Measurements from ENCODE around the gene CDK11B.

Gene CDK11B

DNA sequence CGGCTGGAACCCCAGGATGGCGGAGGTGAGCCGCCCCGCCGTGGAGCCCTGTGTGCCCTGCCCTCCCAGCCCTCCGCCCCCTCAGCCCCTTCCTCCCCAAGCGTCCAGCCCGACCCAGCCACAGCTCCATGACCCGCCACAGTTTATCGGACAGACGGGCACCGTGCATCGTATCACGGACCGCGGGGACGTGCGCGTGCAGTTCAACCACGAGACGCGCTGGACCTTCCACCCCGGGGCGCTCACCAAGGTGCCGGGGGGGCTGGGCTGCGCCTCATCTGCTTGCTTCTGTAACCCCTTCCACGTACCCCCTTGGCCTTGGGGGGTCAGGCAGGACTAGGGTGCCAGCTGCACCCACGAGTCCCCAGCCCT lies 33.4 kb downstream of the CDK11B start:
- H3K4me3 ChIP-seq (ENCODE audit: low read depth, low read length) = no peak overlapping the region
- TF ChIP-seq, protein P1, sequence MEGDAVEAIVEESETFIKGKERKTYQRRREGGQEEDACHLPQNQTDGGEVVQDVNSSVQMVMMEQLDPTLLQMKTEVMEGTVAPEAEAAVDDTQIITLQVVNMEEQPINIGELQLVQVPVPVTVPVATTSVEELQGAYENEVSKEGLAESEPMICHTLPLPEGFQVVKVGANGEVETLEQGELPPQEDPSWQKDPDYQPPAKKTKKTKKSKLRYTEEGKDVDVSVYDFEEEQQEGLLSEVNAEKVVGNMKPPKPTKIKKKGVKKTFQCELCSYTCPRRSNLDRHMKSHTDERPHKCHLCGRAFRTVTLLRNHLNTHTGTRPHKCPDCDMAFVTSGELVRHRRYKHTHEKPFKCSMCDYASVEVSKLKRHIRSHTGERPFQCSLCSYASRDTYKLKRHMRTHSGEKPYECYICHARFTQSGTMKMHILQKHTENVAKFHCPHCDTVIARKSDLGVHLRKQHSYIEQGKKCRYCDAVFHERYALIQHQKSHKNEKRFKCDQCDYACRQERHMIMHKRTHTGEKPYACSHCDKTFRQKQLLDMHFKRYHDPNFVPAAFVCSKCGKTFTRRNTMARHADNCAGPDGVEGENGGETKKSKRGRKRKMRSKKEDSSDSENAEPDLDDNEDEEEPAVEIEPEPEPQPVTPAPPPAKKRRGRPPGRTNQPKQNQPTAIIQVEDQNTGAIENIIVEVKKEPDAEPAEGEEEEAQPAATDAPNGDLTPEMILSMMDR (conservative IDR thresholded peaks at IDR 0.05; ENCODE audit: low read depth, low read length) = no peak
- DNase-seq (ENCODE audit: low read depth) = no peak

DNA sequence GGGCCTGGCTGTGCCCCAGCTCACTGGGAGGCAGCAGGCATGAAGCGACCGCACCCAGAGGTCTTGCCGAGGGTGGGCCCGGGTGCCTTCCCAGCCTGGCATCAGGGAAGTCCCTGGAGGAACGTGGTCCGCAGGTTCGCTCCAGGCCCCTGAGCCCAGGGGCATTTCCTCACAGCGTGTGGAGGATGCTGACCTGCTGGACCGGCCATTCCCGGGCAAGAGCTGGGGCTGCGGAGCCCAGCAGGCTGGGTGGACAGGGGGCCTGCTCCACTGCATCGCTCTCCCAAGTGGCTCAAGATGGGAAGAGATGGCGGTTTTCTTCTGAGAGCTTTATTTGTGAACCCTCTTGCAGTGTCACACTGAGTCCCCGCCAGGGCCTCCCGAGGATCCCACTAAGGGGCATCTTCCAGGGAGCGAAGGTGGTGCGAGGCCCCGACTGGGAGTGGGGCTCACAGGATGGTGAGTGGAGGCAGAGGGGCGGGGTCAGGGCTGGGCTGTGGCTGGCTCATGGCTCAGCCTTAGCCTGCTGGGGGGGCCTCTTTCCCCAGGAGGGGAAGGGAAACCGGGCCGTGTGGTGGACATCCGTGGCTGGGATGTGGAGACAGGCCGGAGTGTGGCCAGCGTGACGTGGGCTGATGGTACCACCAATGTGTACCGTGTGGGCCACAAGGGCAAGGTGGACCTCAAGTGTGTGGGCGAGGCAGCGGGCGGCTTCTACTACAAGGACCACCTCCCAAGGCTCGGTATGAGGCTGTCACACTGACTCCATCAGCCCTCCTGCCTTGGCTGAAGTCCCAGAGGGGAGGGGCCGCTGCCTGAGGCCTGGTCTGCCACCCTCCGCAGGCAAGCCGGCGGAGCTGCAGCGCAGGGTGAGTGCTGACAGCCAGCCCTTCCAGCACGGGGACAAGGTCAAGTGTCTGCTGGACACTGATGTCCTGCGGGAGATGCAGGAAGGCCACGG lies 34.1 kb downstream of the CDK11B start:
- no peak overlapping the region for H3K4me3 ChIP-seq (ENCODE audit: low read depth, low read length)
- TF ChIP-seq, protein P1 (conservative IDR thresholded peaks at IDR 0.05; ENCODE audit: low read depth, low read length) = no peak
- DNase-seq (ENCODE audit: low read depth) = no peak

DNA sequence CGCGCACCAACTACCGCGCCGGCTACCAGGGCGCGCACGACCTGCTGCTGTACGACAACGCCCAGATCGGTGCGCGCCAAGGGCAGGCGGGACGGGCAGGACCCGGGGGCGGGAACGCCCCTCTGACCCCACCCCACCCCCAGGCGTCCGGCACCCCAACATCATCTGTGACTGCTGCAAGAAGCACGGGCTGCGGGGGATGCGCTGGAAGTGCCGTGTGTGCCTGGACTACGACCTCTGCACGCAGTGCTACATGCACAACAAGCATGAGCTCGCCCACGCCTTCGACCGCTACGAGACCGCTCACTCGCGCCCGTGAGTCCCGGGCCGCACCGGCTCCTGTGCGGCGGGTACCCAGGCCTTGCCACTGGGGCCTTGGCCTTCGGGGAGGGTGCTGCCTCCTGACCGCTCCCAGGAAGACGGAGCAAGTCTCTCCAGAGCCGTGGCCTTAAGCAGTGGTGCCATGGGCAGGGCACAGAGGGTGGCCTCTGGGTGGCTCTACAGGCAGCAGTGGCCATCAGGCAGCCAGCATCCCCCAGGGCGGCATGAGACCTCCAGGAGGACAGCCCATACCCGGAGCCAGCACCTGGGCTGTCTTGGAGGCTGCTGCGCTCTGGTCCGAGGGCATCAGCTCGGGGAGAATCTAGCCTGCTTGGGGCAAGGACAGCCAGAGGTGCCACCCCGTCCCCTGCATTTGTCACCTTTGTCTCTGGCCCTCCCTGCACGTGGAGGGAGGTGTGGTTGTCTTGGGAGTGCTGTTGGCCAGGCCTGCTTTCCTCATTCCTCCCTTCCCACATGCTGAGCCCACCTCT lies 35.0 kb downstream of the CDK11B start:
- TF ChIP-seq, protein P1 (conservative IDR thresholded peaks at IDR 0.05; ENCODE audit: low read depth, low read length) = no peak
- no peak for DNase-seq (ENCODE audit: low read depth)

DNA sequence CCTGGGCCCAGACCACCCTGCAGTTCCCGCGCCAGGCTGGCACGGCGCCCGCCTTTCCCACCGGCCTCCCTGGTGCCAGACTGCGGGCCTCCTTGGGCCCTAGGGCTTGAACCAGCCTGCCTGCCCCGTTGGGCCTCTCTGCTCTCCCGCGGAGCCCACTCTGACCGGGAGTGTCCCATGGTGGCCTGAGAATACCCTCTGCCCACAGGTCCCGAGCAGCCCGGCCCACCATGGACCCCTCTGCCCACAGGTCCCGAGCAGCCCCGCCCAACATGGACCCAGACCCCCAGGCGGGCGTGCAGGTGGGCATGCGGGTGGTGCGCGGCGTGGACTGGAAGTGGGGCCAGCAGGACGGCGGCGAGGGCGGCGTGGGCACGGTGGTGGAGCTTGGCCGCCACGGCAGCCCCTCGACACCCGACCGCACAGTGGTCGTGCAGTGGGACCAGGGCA lies 35.6 kb downstream of the CDK11B start:
- no peak overlapping the region for H3K4me3 ChIP-seq (ENCODE audit: low read depth, low read length)
- no peak for DNase-seq (ENCODE audit: low read depth)
- TF ChIP-seq, protein P1 (conservative IDR thresholded peaks at IDR 0.05; ENCODE audit: low read depth, low read length) = no peak

More for the DNA sequence above, 35.0 kb downstream of the CDK11B start:
- H3K4me3 ChIP-seq (ENCODE audit: low read depth, low read length) = no peak overlapping the region

DNA sequence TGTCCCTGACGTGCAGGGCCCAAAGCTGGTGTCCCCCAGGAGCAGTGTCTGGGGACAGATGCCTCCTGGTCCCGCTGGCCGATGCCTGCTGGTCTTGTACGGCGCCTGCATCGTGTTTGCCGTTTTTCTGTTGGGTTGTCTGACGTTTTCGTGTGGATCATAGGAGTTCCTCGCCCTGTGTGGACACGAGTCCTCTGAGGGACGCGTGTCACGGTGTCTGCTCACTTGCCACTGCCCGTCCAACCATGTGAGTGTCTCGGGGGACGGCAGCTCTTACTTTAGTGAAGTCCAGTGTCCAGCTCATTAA lies 36.1 kb downstream of the CDK11B start:
- TF ChIP-seq, protein P1 (conservative IDR thresholded peaks at IDR 0.05; ENCODE audit: low read depth, low read length) = no peak
- H3K4me3 ChIP-seq (ENCODE audit: low read depth, low read length) = no peak overlapping the region
- DNase-seq (ENCODE audit: low read depth) = no peak

DNA sequence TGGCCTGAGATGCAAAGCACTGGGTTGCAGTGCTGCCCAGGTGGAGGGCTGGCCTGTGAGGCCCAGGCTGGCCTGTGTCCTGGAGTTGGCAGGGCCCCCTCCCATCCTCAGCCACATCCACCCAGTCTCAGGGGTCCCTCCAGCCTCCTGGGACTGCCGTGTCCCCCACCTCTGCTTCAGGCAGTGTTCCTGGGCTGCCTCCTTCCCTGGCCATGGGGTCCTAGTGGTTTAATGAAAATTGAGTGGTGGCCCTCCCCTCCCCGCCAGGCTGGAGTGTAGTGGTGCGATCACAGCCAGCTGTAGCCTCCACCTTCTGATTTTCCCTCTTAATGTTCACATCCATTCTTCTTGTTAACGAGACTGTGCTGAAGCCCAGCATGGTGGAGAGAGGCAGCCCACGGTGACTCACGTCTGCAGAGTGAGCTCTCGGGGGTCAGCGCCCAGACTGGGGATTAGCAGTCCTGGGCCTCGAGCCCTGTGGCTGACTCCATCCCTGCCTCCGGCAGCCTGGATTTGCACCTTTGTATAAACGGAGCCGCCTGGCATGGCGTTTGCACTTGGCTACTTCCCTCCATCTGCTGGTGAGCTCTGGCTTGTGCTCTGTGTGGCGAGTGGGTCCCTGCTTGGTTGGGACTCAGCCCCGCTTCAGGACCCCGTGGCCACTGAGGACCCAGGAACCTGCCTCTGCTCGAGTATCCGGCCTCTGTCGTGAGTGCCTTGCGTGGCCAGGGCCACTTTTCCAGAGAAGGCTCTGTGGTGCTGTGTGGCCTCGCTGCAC lies 36.6 kb downstream of the CDK11B start:
- DNase-seq (ENCODE audit: low read depth) = no peak
- H3K4me3 ChIP-seq (ENCODE audit: low read depth, low read length) = no peak overlapping the region
- TF ChIP-seq, protein P1 (conservative IDR thresholded peaks at IDR 0.05; ENCODE audit: low read depth, low read length) = no peak
